IMR-90 (cell line): ENCODE data around the gene ABR. TPM values are rescaled to one million over a fixed set of nuclear protein-coding genes. Genes with fewer than 3 reads are reported as not detected.
A peak's percentile ranks its signal among the peaks of the same experiment; 100 is the strongest.

Source experiments
- ATAC-seq: fragments of 200-7000 bp; cut with Tn5 transposase; 2 replicates; pipeline ENCODE4 v1.9.1; 2020; ENCODE audit warnings: low read depth, mild to moderate bottlenecking, moderate library complexity
- BruUV-seq: library from RNA; stranded (reverse); fragments of 400-500 nt; replicated peaks from 2 replicates; lab custom pipeline; 2021; lab: Mats Ljungman, UMichigan
- CTCF ChIA-PET: fragments of 300-600 bp; formaldehyde crosslinking; extraction: SDS; loops from one replicate; lab custom pipeline; 2021; ENCODE audit warnings: antibody characterized with exemption; lab: Yijun Ruan, JAX
- POLR2A ChIA-PET: fragments of 300-600 bp; sonication (Branson Sonifier 250); formaldehyde crosslinking; loops from one replicate; lab custom pipeline; 2022; ENCODE audit warnings: antibody characterized with exemption; ENCODE audit not compliant: unreplicated experiment; lab: Charles Lee
- DNase-seq: peaks from one replicate; pipeline ENCODE4 v3.0.0; 2013
- H2AFZ ChIP-seq: replicated peaks from 2 replicates; pipeline ENCODE3; 2013; ENCODE audit warnings: low read length, mild to moderate bottlenecking; ENCODE audit not compliant: poor library complexity
- H2AK5ac ChIP-seq: 2 replicates; pipeline ENCODE4 v1.6.1; 2013; ENCODE audit warnings: low read depth, low read length, inconsistent platforms
- H2AK9ac ChIP-seq: replicated peaks from 2 replicates; pipeline ENCODE3; 2013; ENCODE audit warnings: mild to moderate bottlenecking, low read depth, low read length, moderate library complexity; ENCODE audit not compliant: poor library complexity
- H2BK120ac ChIP-seq: 2 replicates; pipeline ENCODE4 v1.6.1; 2013; ENCODE audit warnings: low read depth, low read length, inconsistent platforms
- H2BK15ac ChIP-seq: 3 replicates; pipeline ENCODE4 v1.6.1; 2013; ENCODE audit warnings: low read depth, low read length, inconsistent platforms
- H2BK20ac ChIP-seq: 2 replicates; pipeline ENCODE4 v1.6.1; 2013; ENCODE audit warnings: low read depth, mild to moderate bottlenecking, inconsistent platforms, low read length, moderate library complexity
- H2BK5ac ChIP-seq: 2 replicates; pipeline ENCODE4 v1.6.1; 2013; ENCODE audit warnings: mild to moderate bottlenecking, low read depth, low read length, inconsistent platforms; ENCODE audit not compliant: poor library complexity, severe bottlenecking
- H3K14ac ChIP-seq: replicated peaks from 2 replicates; pipeline ENCODE4 v1.6.1; 2013; ENCODE audit warnings: low read depth, low read length, inconsistent platforms
- H3K18ac ChIP-seq: 2 replicates; pipeline ENCODE4 v1.6.1; 2013; ENCODE audit warnings: low read depth, low read length, control low read depth
- H3K23ac ChIP-seq: 2 replicates; pipeline ENCODE4 v1.6.1; 2013; ENCODE audit warnings: low read depth, low read length, inconsistent platforms
- H3K27ac ChIP-seq: 2 replicates; pipeline ENCODE4 v1.5.1; 2013; ENCODE audit warnings: mild to moderate bottlenecking, control low read depth, low read length; ENCODE audit not compliant: insufficient read depth
- H3K27me3 ChIP-seq: 2 replicates; pipeline ENCODE4 v1.6.1; 2013; ENCODE audit warnings: low read length; ENCODE audit not compliant: control insufficient read depth, insufficient read depth
- H3K36me3 ChIP-seq: 2 replicates; pipeline ENCODE4 v1.6.1; 2013; ENCODE audit warnings: low read length, mixed read lengths; ENCODE audit not compliant: control insufficient read depth, insufficient read depth
- H3K4ac ChIP-seq: 2 replicates; pipeline ENCODE4 v1.6.1; 2013; ENCODE audit warnings: low read depth, low read length, inconsistent platforms
- H3K4me1 ChIP-seq: 2 replicates; pipeline ENCODE4 v1.6.1; 2013; ENCODE audit warnings: low read length, mixed read lengths; ENCODE audit not compliant: control insufficient read depth, insufficient read depth
- H3K4me2 ChIP-seq: 2 replicates; pipeline ENCODE4 v1.6.1; 2013; ENCODE audit warnings: low read depth, mild to moderate bottlenecking, control low read depth, low read length, moderate library complexity
- H3K4me3 ChIP-seq: 2 replicates; pipeline ENCODE4 v1.5.1; 2013; ENCODE audit warnings: low read depth, mild to moderate bottlenecking, control low read depth, low read length, moderate library complexity; ENCODE audit not compliant: insufficient read depth
- H3K56ac ChIP-seq: 2 replicates; pipeline ENCODE4 v1.6.1; 2013; ENCODE audit warnings: low read length, inconsistent platforms; ENCODE audit not compliant: insufficient read depth; ENCODE audit errors: extremely low read depth
- H3K79me1 ChIP-seq, 2 experiments: 2 replicates each; pipeline ENCODE4 v1.6.1; 2013; ENCODE audit warnings: low read length in 2 of 2, inconsistent platforms in 1 of 2, low read depth in 1 of 2
- H3K9ac ChIP-seq: 2 replicates; pipeline ENCODE4 v1.6.1; 2013; ENCODE audit warnings: low read depth, low read length, control low read depth
- H3K9me1 ChIP-seq: 2 replicates; pipeline ENCODE4 v1.6.1; 2013; ENCODE audit warnings: low read length, inconsistent platforms; ENCODE audit not compliant: insufficient read depth
- H3K9me3 ChIP-seq: 2 replicates; pipeline ENCODE4 v1.6.1; 2013; ENCODE audit warnings: low read length; ENCODE audit not compliant: control insufficient read depth, insufficient read depth
- H4K20me1 ChIP-seq: 2 replicates; pipeline ENCODE4 v1.6.1; 2013; ENCODE audit warnings: low read length, inconsistent platforms; ENCODE audit not compliant: insufficient read depth
- H4K5ac ChIP-seq: 2 replicates; pipeline ENCODE4 v1.6.1; 2013; ENCODE audit warnings: mild to moderate bottlenecking, low read depth, low read length, control low read depth
- H4K8ac ChIP-seq, 2 experiments: 2 replicates each; pipeline ENCODE4 v1.6.1; 2013; ENCODE audit warnings: low read depth in 2 of 2, low read length in 2 of 2, control low read depth in 1 of 2, inconsistent platforms in 1 of 2
- H4K91ac ChIP-seq: 2 replicates; pipeline ENCODE4 v1.6.1; 2013; ENCODE audit warnings: low read depth, low read length, inconsistent platforms; ENCODE audit not compliant: insufficient read depth
- CTCF ChIP-seq: conservative IDR thresholded peaks from 2 replicates; pipeline ENCODE4 v1.5.1; 2012; ENCODE audit warnings: mild to moderate bottlenecking, low read depth, low read length, improper control_type of control experiment
- MAFK ChIP-seq: IDR thresholded peaks from 2 replicates; pipeline ENCODE4 v1.6.1; 2012; ENCODE audit warnings: low read depth, low read length, improper control_type of control experiment
- NFE2L2 ChIP-seq: fragments of 150-350 bp; IDR thresholded peaks from 2 replicates; pipeline ENCODE4 v1.6.1; 2016; ENCODE audit warnings: low read depth, mild to moderate bottlenecking, low read length
- POLR2A ChIP-seq: IDR thresholded peaks from 2 replicates; pipeline ENCODE4 v1.6.1; 2012; ENCODE audit warnings: mild to moderate bottlenecking, low read depth, low read length
- RAD21 ChIP-seq: IDR thresholded peaks from 2 replicates; pipeline ENCODE4 v1.6.1; 2012; ENCODE audit warnings: low read length, improper control_type of control experiment
- RFX5 ChIP-seq: IDR thresholded peaks from 2 replicates; pipeline ENCODE4 v1.8.0; 2012; ENCODE audit warnings: low read depth, mild to moderate bottlenecking, low read length, moderate library complexity
- SMC3 ChIP-seq: fragments of 150-350 bp; IDR thresholded peaks from 2 replicates; pipeline ENCODE4 v1.6.1; 2016; ENCODE audit warnings: low read depth, mild to moderate bottlenecking, antibody characterized with exemption, low read length, moderate library complexity
- USF2 ChIP-seq: fragments of 150-350 bp; IDR thresholded peaks from 2 replicates; pipeline ENCODE4 v1.6.1; 2017; ENCODE audit warnings: mild to moderate bottlenecking, antibody characterized with exemption, low read length, low read depth
- WGBS, 2 experiments: methylation state at CpG; one replicate each; pipeline versions ENCODE4 v1.1.5 to v1.1.7; 2013; ENCODE audit warnings: missing lambda C conversion rate in 2 of 2; ENCODE audit not compliant: insufficient read length in 1 of 2; ENCODE audit errors: extremely low coverage in 2 of 2; 5-methylcytosine and 5-hydroxymethylcytosine counted together
- dilution Hi-C: fragments of 300-500 bp; cut with HindIII; formaldehyde crosslinking; loops from one replicate; pipeline ENCODE4 v1.14.3; 2018; ENCODE audit warnings: low sequenced_read_pairs; ENCODE audit not compliant: unreplicated experiment
- in situ Hi-C: fragments of 300-500 bp; cut with MboI; formaldehyde crosslinking; loops from 3 replicates; pipeline ENCODE4 v1.14.3; 2019; ENCODE audit warnings: low sequenced_read_pairs, inconsistent platforms, mixed read lengths
- intact Hi-C: fragments of 100-400 bp; cut with micrococcal nuclease; formaldehyde crosslinking; loops from 2 replicates; pipeline ENCODE4 v1.10.0; 2022
- polyA plus RNA-seq, 3 experiments: library from polyadenylated mRNA; depleted of rRNA; stranded (reverse); fragments of >200 nt; gene quantifications; 2 replicates each; pipeline ENCODE4 v1.2.3, GENCODE V29; 2012; ENCODE audit warnings: low replicate concordance in 1 of 3
- total RNA-seq: library from RNA; depleted of rRNA; stranded (reverse); fragments of >200 nt; gene quantifications from 2 replicates; pipeline ENCODE4 v1.2.3, GENCODE V29; 2012
- TF ChIP-seq, protein P1 (sequence below): fragments of 150-350 bp; IDR thresholded peaks from 2 replicates; pipeline ENCODE4 v1.6.1; 2016; ENCODE audit warnings: low read depth, mild to moderate bottlenecking, low read length, moderate library complexity, borderline replicate concordance

Gene ABR
- total and polyA plus RNA-seq, 2 of the 4 experiments (the other 2 are of a cell fraction): 28.3 to 79.7 TPM

DNA sequence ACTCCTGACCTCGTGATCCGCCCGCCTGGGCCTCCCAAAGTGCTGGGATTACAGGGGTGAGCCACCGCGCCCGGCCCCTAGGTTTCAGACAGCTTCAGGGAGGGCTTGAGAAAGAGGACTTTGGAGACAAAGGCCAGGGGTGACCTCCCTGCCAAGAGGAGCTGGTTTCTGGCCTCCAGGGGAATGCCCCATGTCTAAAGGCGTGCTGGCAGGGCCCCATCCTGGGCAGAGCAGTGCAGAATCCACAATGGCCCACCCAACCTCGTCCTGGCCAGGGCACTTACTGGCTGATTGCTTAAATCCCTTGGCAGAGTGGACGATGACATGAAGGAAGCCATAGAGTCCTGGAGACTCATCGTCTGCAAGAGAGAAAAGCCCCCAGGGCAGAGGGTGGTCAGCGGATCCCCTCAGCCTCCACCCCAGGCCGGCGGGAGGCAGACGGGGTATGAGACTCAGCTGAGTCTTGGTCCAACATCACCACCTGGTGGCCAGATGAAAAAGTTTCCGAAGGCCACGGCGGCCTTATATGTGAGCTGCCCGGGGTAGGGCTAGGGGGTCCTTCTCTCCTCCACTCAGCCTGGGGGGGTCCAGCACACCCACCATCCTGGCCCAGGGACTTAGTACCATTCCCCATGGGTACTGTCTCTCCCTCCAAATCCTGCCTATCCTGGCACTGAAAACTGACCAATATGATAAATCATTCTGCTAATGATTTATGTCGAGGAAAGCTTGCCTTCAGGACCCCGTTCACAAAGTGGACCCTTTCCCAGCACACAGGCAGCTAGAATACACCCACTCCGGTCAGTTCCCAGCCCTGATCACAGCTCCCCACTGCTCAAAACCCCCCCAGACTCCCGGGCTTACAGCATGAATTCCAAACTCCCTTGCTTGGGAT is 123.8 kb downstream of the ABR start:
- H3K14ac ChIP-seq: no peak overlapping the region
- H2BK5ac ChIP-seq: no peak overlapping the region
- H3K4ac ChIP-seq: no peak overlapping the region
- H4K5ac ChIP-seq: no peak overlapping the region
- H2BK120ac ChIP-seq: no peak overlapping the region
- peaks cover 34% of the 10 kb centered on the region for H4K20me1 ChIP-seq
- peak overlapping the region; percentile 86 for H2AK5ac ChIP-seq
- H4K8ac ChIP-seq: peak overlapping the region in 1 of 2 experiments; percentile 56; a peak in 1 of 4 replicates
- H4K91ac ChIP-seq: no peak overlapping the region
- dilution Hi-C loops (no loop called here), intact Hi-C loops (loop anchor here (1.0 kb wide), 1 partner anchor 54 kb away; no protein-coding TSS in a partner anchor), in situ Hi-C loops (no loop called here)
- no TSS peak for BruUV-seq
- ChIA-PET POLR2A (interaction anchor here (0.6 kb wide), 1 partner anchor 96 kb away, joined by 4 read pairs; no protein-coding TSS in a partner anchor), CTCF (interaction anchor here (0.5 to 2.6 kb wide), 13 partner anchors 9 to 341 kb away, joined by 3 to 25 read pairs (median 3); partner anchors contain the start of genes TIMM22 and VPS53)
- H3K27ac ChIP-seq: no peak overlapping the region
- no peak overlapping the region for H3K18ac ChIP-seq
- H3K79me1 ChIP-seq: peaks cover 0 to 6% of the 10 kb centered on the region in 2 experiments; a peak in 2 of 4 replicates
- H3K4me1 ChIP-seq: no peaks in the 10 kb centered on the region
- H3K4me3 ChIP-seq: no peak overlapping the region
- ATAC-seq (peak; percentile 84), DNase-seq (peak; percentile 59)
- peak overlapping the region; percentile 91 for H2AK9ac ChIP-seq
- peak overlapping the region; percentile 58 for H2AFZ ChIP-seq
- H2BK20ac ChIP-seq: no peak overlapping the region
- H3K23ac ChIP-seq: no peak overlapping the region
- H3K56ac ChIP-seq: no peak overlapping the region
- H2BK15ac ChIP-seq: no peak overlapping the region
- 58% methylated on average over 11 of the region's 22 CpGs; no CpG with 5 or more reads in 1 of the 2 experiments for WGBS, 2 experiments
- H3K4me2 ChIP-seq: no peak overlapping the region
- TF ChIP-seq RAD21 (peak; percentile 73), CTCF (peak; percentile 68), MAFK (no peak), SMC3 (peak; percentile 44; the same call in 1 of the 2 replicates), RFX5 (no peak), USF2 (no peak), POLR2A (no peak), NFE2L2 (no peak)
- TF ChIP-seq, protein P1, sequence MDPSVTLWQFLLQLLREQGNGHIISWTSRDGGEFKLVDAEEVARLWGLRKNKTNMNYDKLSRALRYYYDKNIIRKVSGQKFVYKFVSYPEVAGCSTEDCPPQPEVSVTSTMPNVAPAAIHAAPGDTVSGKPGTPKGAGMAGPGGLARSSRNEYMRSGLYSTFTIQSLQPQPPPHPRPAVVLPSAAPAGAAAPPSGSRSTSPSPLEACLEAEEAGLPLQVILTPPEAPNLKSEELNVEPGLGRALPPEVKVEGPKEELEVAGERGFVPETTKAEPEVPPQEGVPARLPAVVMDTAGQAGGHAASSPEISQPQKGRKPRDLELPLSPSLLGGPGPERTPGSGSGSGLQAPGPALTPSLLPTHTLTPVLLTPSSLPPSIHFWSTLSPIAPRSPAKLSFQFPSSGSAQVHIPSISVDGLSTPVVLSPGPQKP: no peak
- peaks cover 49% of the 10 kb centered on the region for H3K36me3 ChIP-seq
- no peaks in the 10 kb centered on the region for H3K9me1 ChIP-seq
- H3K27me3 ChIP-seq: no peaks in the 10 kb centered on the region
- H3K9me3 ChIP-seq: no peaks in the 10 kb centered on the region
- no peak overlapping the region for H3K9ac ChIP-seq
